H1 (cell line): ENCODE data around the gene ADGRG7.

ENCODE experiments used
- CREB1 ChIP-seq: IDR thresholded peaks from 2 replicates; pipeline ENCODE4 v1.6.1; 2012; ENCODE audit warnings: inconsistent platforms
- JUND ChIP-seq: IDR thresholded peaks from 2 replicates; pipeline ENCODE4 v1.6.1; 2011; ENCODE audit warnings: mild to moderate bottlenecking, improper control_type of control experiment, low read length

DNA sequence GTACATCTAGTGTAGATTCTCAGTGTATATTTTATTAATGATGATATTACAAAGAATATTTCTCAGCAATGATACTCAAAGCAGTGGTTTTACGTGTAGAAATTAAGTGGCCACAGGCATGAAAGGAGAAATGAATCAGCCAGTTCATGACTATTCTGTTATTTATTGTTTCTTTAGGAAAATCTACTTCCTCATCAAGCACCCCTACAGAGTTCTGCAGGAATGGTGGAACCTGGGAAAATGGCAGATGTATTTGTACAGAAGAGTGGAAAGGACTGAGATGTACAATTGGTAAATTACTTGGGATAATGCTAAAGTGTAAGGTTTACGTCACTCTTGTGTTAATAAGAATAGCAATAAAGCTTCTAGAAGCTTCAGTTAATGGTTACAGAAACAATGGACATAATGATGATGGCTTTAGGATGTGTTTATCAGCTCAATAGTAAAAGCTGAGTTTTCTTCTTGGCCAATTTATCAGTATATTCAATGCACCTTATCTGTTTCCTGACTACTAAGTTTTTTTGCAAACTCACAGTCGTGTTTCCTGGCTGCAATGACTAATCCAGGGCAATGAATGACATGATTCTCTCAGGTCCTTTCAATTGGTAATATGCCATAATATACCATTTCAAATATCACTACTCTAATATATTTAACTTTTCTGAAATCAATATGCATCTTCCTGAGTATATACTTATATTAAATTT lies 20.2 kb downstream of the ADGRG7 start:
- TF ChIP-seq CREB1: no peak
- TF ChIP-seq JUND: no peak
